GM23338 (cell line): ENCODE data around the gene NCKAP5. TPM values are rescaled to one million over a fixed set of nuclear protein-coding genes. Genes with fewer than 3 reads are reported as not detected.

ENCODE experiments used
- ATAC-seq: fragments of 200-7000 bp; cut with Tn5 transposase; 3 replicates; pipeline ENCODE4 v1.9.1; 2020
- DNase-seq: peaks from one replicate; pipeline ENCODE4 v3.0.0-alpha.2; 2015; ENCODE audit warnings: low spot score
- H2AFZ ChIP-seq: fragments of 200-600 bp; sonication (generic); 2 replicates; pipeline ENCODE4 v1.8.0; 2016; ENCODE audit warnings: antibody characterized with exemption, mild to moderate bottlenecking, moderate library complexity
- H3F3A ChIP-seq: fragments of 200-600 bp; sonication (generic); replicated peaks from 2 replicates; pipeline ENCODE4 v1.8.0; 2017; ENCODE audit warnings: antibody characterized with exemption, mixed run types, low read depth
- H3K27ac ChIP-seq: fragments of 200-600 bp; sonication (generic); 2 replicates; pipeline ENCODE4 v1.6.1; 2016; ENCODE audit warnings: low read depth
- H3K27me3 ChIP-seq: fragments of 200-600 bp; sonication (generic); 2 replicates; pipeline ENCODE4 v1.8.0; 2016; ENCODE audit warnings: mild to moderate bottlenecking, mixed run types, moderate library complexity; ENCODE audit not compliant: insufficient read depth
- H3K36me3 ChIP-seq: fragments of 200-600 bp; sonication (generic); 2 replicates; pipeline ENCODE4 v1.8.0; 2016; ENCODE audit warnings: mild to moderate bottlenecking; ENCODE audit not compliant: insufficient read depth
- H3K4me1 ChIP-seq: fragments of 200-600 bp; sonication (generic); 2 replicates; pipeline ENCODE4 v1.8.0; 2016; ENCODE audit warnings: mild to moderate bottlenecking, moderate library complexity; ENCODE audit not compliant: insufficient read depth
- H3K4me2 ChIP-seq: fragments of 200-600 bp; sonication (generic); 2 replicates; pipeline ENCODE4 v1.7.1; 2017; ENCODE audit warnings: mixed run types
- H3K4me3 ChIP-seq: fragments of 200-600 bp; sonication (generic); 2 replicates; pipeline ENCODE4 v1.6.1; 2016; ENCODE audit warnings: mixed run types
- H3K79me2 ChIP-seq: fragments of 200-600 bp; sonication (generic); replicated peaks from 2 replicates; pipeline ENCODE4 v1.8.0; 2017; ENCODE audit warnings: mild to moderate bottlenecking; ENCODE audit not compliant: insufficient read depth
- H3K9me2 ChIP-seq: fragments of 200-600 bp; sonication (generic); 2 replicates; pipeline ENCODE4 v1.8.0; 2017; ENCODE audit not compliant: insufficient read depth
- H4K20me1 ChIP-seq: fragments of 200-600 bp; sonication (generic); replicated peaks from 2 replicates; pipeline ENCODE4 v1.8.0; 2017; ENCODE audit warnings: mild to moderate bottlenecking; ENCODE audit not compliant: insufficient read depth
- H3K27ac Mint-ChIP-seq: 2 replicates; pipeline ENCODE4 v1.8.0; 2020; ENCODE audit warnings: inconsistent platforms, mild to moderate bottlenecking, moderate library complexity, mixed read lengths
- H3K27me3 Mint-ChIP-seq: 3 replicates; pipeline ENCODE4 v1.8.0; 2022; ENCODE audit warnings: low read depth, mild to moderate bottlenecking, moderate library complexity, mixed read lengths, inconsistent platforms; ENCODE audit not compliant: insufficient read depth, poor library complexity
- H3K36me3 Mint-ChIP-seq: 3 replicates; pipeline ENCODE4 v1.8.0; 2021; ENCODE audit warnings: low read depth, mild to moderate bottlenecking, inconsistent platforms, moderate library complexity, mixed read lengths
- H3K4me1 Mint-ChIP-seq: 3 replicates; pipeline ENCODE4 v1.8.0; 2020; ENCODE audit warnings: mild to moderate bottlenecking, inconsistent platforms, mixed read lengths
- H3K4me3 Mint-ChIP-seq: 3 replicates; pipeline ENCODE4 v1.8.0; 2021; ENCODE audit warnings: moderate library complexity, mild to moderate bottlenecking, inconsistent platforms, mixed read lengths
- H3K9me3 Mint-ChIP-seq: 3 replicates; pipeline ENCODE4 v1.8.0; 2020; ENCODE audit warnings: moderate library complexity, mild to moderate bottlenecking, inconsistent platforms, mixed read lengths
- CREB1 ChIP-seq: fragments of 250-450 bp; sonication (Bioruptor Pico); IDR thresholded peaks from 2 replicates; pipeline ENCODE4 v1.5.0; 2020; ENCODE audit warnings: low read depth, mild to moderate bottlenecking, moderate library complexity
- EZH2 ChIP-seq: fragments of 200-600 bp; sonication (generic); IDR thresholded peaks from one replicate; pipeline ENCODE4 v1.8.0; 2017; ENCODE audit warnings: antibody characterized with exemption, mild to moderate bottlenecking, low read depth; ENCODE audit not compliant: unreplicated experiment
- EZH2phosphoT487 ChIP-seq: fragments of 200-600 bp; sonication (generic); IDR thresholded peaks from one replicate; pipeline ENCODE4 v1.8.1; 2018; ENCODE audit warnings: antibody characterized with exemption; ENCODE audit not compliant: unreplicated experiment
- JUNB ChIP-seq: IDR thresholded peaks from one replicate; pipeline ENCODE4 v1.6.1; 2016; ENCODE audit warnings: antibody characterized with exemption; ENCODE audit not compliant: unreplicated experiment
- NANOG ChIP-seq: IDR thresholded peaks from 2 replicates; pipeline ENCODE4 v1.6.1; 2016; ENCODE audit warnings: antibody characterized with exemption, borderline replicate concordance
- POLR2AphosphoS5 ChIP-seq: IDR thresholded peaks from 2 replicates; pipeline ENCODE4 v1.6.1; 2016; ENCODE audit warnings: antibody characterized with exemption, low read depth
- STAT1 ChIP-seq: IDR thresholded peaks from one replicate; pipeline ENCODE4 v1.6.1; 2016; ENCODE audit warnings: antibody characterized with exemption; ENCODE audit not compliant: unreplicated experiment
- ZNF114 ChIP-seq: fragments of 250-450 bp; sonication (Bioruptor Pico); IDR thresholded peaks from 2 replicates; pipeline ENCODE4 v1.5.0; 2020; ENCODE audit warnings: mild to moderate bottlenecking, moderate library complexity
- ZNF331 ChIP-seq: fragments of 250-450 bp; sonication (Bioruptor Pico); IDR thresholded peaks from 2 replicates; pipeline ENCODE4 v1.5.0; 2020; ENCODE audit warnings: low read depth, mild to moderate bottlenecking, moderate library complexity
- polyA plus RNA-seq: library from polyadenylated mRNA; unstranded; fragments of >200 nt; fragmentation: Nextera tagmentation; extraction: Ambion mirVana; gene quantifications from 2 replicates; pipeline ENCODE4 v1.2.1, GENCODE V29; 2016
- total RNA-seq: library from RNA; depleted of rRNA; stranded (reverse); fragments of >200 nt; shearing (Covaris generic); gene quantifications from 2 replicates; pipeline ENCODE4 v1.2.3, GENCODE V29; 2014
- TF ChIP-seq, protein P1 (sequence below), 2 experiments: fragments of 200-600 bp in 1 of 2; sonication (generic) in 1 of 2; conservative IDR thresholded peaks; 2 replicates each; pipeline versions ENCODE4 v1.5.1 to v1.6.1; 2016 to 2017; ENCODE audit warnings: antibody characterized with exemption in 2 of 2, low read depth in 2 of 2, mild to moderate bottlenecking in 2 of 2, moderate library complexity in 1 of 2
- TF ChIP-seq, protein P2 (sequence below): IDR thresholded peaks from one replicate; pipeline ENCODE4 v1.6.1; 2018; ENCODE audit warnings: antibody characterized with exemption; ENCODE audit not compliant: unreplicated experiment
- TF ChIP-seq, protein P3 (sequence below): IDR thresholded peaks from 2 replicates; pipeline ENCODE4 v1.6.1; 2016; ENCODE audit warnings: antibody characterized with exemption
- TF ChIP-seq, protein P4 (sequence below): fragments of 250-450 bp; sonication (Bioruptor Pico); IDR thresholded peaks from 2 replicates; pipeline ENCODE4 v1.5.0; 2020; ENCODE audit warnings: mild to moderate bottlenecking, moderate library complexity

The NCKAP5 gene
- total and polyA plus RNA-seq, 2 experiments from 2014 or later = 0.34 to 0.73 TPM

DNA sequence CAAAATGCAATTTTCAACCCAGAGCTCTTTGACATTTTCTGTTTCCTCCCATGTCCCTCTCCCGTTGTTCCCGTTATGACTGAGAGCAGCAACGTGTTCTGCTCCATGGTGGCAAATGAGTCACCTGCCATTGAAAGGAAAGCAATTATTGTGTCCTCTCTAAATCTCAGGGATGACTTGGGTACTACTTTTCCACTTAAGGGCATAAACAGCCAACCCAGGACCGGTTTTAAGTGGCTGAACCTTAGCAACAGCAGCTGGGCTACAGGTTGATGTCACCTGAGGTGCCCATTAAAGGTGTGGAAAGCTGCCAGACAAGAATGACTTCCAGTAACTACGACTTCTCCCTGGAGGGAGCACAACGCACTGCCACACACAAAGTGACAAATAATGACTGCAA is 236.8 kb downstream of the NCKAP5 start:
- Histone ChIP-seq H3K36me3 (no peaks in the 10 kb centered on the region), H3K4me2 (no peak overlapping the region), H3K27ac (no peak overlapping the region), H3K4me3 (no peak overlapping the region), H3K79me2 (no peaks in the 10 kb centered on the region), H2AFZ (no peak overlapping the region), H3F3A (no peaks in the 10 kb centered on the region), H3K4me1 (0 out of 2 replicates have a peak, but pooled peaks cover 4% of the 10 kb centered on the region), H3K9me2 (peaks cover 12% of the 10 kb centered on the region; the same call in 1 of the 2 replicates), H3K27me3 (no peaks in the 10 kb centered on the region), H4K20me1 (no peaks in the 10 kb centered on the region)
- Mint-ChIP-seq H3K27ac (no peak overlapping the region), H3K4me3 (no peak overlapping the region), H3K4me1 (peaks cover 25% of the 10 kb centered on the region), H3K9me3 (no peaks in the 10 kb centered on the region), H3K27me3 (no peaks in the 10 kb centered on the region), H3K36me3 (no peaks in the 10 kb centered on the region)
- no peak for DNase-seq
- no peak for ATAC-seq
- TF ChIP-seq, protein P1, sequence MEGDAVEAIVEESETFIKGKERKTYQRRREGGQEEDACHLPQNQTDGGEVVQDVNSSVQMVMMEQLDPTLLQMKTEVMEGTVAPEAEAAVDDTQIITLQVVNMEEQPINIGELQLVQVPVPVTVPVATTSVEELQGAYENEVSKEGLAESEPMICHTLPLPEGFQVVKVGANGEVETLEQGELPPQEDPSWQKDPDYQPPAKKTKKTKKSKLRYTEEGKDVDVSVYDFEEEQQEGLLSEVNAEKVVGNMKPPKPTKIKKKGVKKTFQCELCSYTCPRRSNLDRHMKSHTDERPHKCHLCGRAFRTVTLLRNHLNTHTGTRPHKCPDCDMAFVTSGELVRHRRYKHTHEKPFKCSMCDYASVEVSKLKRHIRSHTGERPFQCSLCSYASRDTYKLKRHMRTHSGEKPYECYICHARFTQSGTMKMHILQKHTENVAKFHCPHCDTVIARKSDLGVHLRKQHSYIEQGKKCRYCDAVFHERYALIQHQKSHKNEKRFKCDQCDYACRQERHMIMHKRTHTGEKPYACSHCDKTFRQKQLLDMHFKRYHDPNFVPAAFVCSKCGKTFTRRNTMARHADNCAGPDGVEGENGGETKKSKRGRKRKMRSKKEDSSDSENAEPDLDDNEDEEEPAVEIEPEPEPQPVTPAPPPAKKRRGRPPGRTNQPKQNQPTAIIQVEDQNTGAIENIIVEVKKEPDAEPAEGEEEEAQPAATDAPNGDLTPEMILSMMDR (conservative IDR thresholded peaks at IDR 0.05; ENCODE audit: low read depth in 2 of 2) = no peak
- TF ChIP-seq EZH2phosphoT487 (no peak), ZNF114 (no peak), POLR2AphosphoS5 (no peak), EZH2 (no peak), NANOG (no peak), JUNB (no peak), CREB1 (CRISPR knock-in tag) (no peak), ZNF331 (CRISPR knock-in tag) (no peak), STAT1 (no peak)
- TF ChIP-seq, protein P2, sequence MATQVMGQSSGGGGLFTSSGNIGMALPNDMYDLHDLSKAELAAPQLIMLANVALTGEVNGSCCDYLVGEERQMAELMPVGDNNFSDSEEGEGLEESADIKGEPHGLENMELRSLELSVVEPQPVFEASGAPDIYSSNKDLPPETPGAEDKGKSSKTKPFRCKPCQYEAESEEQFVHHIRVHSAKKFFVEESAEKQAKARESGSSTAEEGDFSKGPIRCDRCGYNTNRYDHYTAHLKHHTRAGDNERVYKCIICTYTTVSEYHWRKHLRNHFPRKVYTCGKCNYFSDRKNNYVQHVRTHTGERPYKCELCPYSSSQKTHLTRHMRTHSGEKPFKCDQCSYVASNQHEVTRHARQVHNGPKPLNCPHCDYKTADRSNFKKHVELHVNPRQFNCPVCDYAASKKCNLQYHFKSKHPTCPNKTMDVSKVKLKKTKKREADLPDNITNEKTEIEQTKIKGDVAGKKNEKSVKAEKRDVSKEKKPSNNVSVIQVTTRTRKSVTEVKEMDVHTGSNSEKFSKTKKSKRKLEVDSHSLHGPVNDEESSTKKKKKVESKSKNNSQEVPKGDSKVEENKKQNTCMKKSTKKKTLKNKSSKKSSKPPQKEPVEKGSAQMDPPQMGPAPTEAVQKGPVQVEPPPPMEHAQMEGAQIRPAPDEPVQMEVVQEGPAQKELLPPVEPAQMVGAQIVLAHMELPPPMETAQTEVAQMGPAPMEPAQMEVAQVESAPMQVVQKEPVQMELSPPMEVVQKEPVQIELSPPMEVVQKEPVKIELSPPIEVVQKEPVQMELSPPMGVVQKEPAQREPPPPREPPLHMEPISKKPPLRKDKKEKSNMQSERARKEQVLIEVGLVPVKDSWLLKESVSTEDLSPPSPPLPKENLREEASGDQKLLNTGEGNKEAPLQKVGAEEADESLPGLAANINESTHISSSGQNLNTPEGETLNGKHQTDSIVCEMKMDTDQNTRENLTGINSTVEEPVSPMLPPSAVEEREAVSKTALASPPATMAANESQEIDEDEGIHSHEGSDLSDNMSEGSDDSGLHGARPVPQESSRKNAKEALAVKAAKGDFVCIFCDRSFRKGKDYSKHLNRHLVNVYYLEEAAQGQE = no peak
- TF ChIP-seq, protein P3, sequence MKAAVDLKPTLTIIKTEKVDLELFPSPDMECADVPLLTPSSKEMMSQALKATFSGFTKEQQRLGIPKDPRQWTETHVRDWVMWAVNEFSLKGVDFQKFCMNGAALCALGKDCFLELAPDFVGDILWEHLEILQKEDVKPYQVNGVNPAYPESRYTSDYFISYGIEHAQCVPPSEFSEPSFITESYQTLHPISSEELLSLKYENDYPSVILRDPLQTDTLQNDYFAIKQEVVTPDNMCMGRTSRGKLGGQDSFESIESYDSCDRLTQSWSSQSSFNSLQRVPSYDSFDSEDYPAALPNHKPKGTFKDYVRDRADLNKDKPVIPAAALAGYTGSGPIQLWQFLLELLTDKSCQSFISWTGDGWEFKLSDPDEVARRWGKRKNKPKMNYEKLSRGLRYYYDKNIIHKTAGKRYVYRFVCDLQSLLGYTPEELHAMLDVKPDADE = no peak
- TF ChIP-seq, protein P4, sequence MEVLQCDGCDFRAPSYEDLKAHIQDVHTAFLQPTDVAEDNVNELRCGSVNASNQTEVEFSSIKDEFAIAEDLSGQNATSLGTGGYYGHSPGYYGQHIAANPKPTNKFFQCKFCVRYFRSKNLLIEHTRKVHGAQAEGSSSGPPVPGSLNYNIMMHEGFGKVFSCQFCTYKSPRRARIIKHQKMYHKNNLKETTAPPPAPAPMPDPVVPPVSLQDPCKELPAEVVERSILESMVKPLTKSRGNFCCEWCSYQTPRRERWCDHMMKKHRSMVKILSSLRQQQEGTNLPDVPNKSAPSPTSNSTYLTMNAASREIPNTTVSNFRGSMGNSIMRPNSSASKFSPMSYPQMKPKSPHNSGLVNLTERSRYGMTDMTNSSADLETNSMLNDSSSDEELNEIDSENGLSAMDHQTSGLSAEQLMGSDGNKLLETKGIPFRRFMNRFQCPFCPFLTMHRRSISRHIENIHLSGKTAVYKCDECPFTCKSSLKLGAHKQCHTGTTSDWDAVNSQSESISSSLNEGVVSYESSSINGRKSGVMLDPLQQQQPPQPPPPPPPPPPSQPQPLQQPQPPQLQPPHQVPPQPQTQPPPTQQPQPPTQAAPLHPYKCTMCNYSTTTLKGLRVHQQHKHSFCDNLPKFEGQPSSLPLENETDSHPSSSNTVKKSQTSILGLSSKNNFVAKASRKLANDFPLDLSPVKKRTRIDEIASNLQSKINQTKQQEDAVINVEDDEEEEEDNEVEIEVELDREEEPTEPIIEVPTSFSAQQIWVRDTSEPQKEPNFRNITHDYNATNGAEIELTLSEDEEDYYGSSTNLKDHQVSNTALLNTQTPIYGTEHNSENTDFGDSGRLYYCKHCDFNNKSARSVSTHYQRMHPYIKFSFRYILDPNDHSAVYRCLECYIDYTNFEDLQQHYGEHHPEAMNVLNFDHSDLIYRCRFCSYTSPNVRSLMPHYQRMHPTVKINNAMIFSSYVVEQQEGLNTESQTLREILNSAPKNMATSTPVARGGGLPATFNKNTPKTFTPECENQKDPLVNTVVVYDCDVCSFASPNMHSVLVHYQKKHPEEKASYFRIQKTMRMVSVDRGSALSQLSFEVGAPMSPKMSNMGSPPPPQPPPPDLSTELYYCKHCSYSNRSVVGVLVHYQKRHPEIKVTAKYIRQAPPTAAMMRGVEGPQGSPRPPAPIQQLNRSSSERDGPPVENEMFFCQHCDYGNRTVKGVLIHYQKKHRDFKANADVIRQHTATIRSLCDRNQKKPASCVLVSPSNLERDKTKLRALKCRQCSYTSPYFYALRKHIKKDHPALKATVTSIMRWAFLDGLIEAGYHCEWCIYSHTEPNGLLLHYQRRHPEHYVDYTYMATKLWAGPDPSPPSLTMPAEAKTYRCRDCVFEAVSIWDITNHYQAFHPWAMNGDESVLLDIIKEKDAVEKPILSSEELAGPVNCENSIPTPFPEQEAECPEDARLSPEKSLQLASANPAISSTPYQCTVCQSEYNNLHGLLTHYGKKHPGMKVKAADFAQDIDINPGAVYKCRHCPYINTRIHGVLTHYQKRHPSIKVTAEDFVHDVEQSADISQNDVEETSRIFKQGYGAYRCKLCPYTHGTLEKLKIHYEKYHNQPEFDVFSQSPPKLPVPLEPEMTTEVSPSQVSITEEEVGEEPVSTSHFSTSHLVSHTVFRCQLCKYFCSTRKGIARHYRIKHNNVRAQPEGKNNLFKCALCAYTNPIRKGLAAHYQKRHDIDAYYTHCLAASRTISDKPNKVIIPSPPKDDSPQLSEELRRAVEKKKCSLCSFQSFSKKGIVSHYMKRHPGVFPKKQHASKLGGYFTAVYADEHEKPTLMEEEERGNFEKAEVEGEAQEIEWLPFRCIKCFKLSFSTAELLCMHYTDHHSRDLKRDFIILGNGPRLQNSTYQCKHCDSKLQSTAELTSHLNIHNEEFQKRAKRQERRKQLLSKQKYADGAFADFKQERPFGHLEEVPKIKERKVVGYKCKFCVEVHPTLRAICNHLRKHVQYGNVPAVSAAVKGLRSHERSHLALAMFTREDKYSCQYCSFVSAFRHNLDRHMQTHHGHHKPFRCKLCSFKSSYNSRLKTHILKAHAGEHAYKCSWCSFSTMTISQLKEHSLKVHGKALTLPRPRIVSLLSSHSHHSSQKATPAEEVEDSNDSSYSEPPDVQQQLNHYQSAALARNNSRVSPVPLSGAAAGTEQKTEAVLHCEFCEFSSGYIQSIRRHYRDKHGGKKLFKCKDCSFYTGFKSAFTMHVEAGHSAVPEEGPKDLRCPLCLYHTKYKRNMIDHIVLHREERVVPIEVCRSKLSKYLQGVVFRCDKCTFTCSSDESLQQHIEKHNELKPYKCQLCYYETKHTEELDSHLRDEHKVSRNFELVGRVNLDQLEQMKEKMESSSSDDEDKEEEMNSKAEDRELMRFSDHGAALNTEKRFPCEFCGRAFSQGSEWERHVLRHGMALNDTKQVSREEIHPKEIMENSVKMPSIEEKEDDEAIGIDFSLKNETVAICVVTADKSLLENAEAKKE (CRISPR knock-in tag) = no peak
